ENCODE measurements around the gene OTP. TPM values are rescaled to one million over a fixed set of nuclear protein-coding genes. Genes with fewer than 3 reads are reported as not detected.

The OTP gene
- total and polyA plus RNA-seq, 12 donors, result 0.10 TPM; not detected in 11

GRCh38 chr5:77627869-77628674, 10.4 kb downstream of the OTP start:
- Histone ChIP-seq H3K27ac (no peak overlapping the region), H3K9me3 (replicated peaks in 1 of 3) (no peaks in the 10 kb centered on the region), H3K4me3 (no peak overlapping the region), H3K27me3 (peaks cover 76% of the 10 kb centered on the region), H3K36me3 (replicated peaks in 1 of 2) (no peaks in the 10 kb centered on the region), H3K4me1 (replicated peaks in 1 of 2) (peaks cover 9 to 12% of the 10 kb centered on the region in 2 donors)
- no peak for TF ChIP-seq POLR2A (IDR thresholded peaks at IDR 0.05)
- no peak for TF ChIP-seq CTCF (IDR thresholded peaks at IDR 0.05)
- intact Hi-C loops (cut with DNase I), result no loop called here
- DNase-seq, result no peak
- WGBS, 4 donors, result 13 to 23% (median 15%) methylated on average over 21 to 69 of the region's 69 CpGs

GRCh38 chr5:77623203-77623740, 15.2 kb downstream of the OTP start:
- no peaks in the 10 kb centered on the region for H3K9me3 ChIP-seq (replicated peaks in 1 of 3)

GRCh38 chr5:77621440-77621839, 17.1 kb downstream of the OTP start:
- intact Hi-C loops (cut with DNase I), result no loop called here
- 90 to 97% (median 92%) methylated on average over 5 of the region's 5 CpGs for WGBS, 4 donors
- no peaks in the 10 kb centered on the region for H3K9me3 ChIP-seq (replicated peaks in 1 of 3)
- no peak for DNase-seq
- no peaks in the 10 kb centered on the region for H3K36me3 ChIP-seq (replicated peaks in 1 of 2)
- no peak overlapping the region for H3K27ac ChIP-seq
- H3K4me1 ChIP-seq (replicated peaks in 1 of 2), result no peaks in the 10 kb centered on the region
- H3K4me3 ChIP-seq, result no peak overlapping the region
- TF ChIP-seq CTCF (IDR thresholded peaks at IDR 0.05) (no peak), POLR2A (IDR thresholded peaks at IDR 0.05) (no peak)
- H3K27me3 ChIP-seq, result peaks cover 31% of the 10 kb centered on the region

More at GRCh38 chr5:77623203-77623740, 15.2 kb downstream of the OTP start:
- no peak overlapping the region for H3K27ac ChIP-seq
- TF ChIP-seq CTCF (IDR thresholded peaks at IDR 0.05) (no peak), POLR2A (IDR thresholded peaks at IDR 0.05) (no peak)
- H3K27me3 ChIP-seq, result peaks cover 49% of the 10 kb centered on the region
- no peaks in the 10 kb centered on the region for H3K36me3 ChIP-seq (replicated peaks in 1 of 2)
- DNase-seq, result no peak
- H3K4me3 ChIP-seq, result no peak overlapping the region
- 58 to 73% (median 66%) methylated on average over 2 of the region's 2 CpGs for WGBS, 4 donors
- intact Hi-C loops (cut with DNase I), result no loop called here
- H3K4me1 ChIP-seq (replicated peaks in 1 of 2), result no peaks in the 10 kb centered on the region

- Histone ChIP-seq H3K4me1 (replicated peaks in 1 of 2) (no peaks in the 10 kb centered on the region), H3K9me3 (replicated peaks in 1 of 3) (no peaks in the 10 kb centered on the region), H3K4me3 (no peak overlapping the region), H3K27ac (no peak overlapping the region), H3K36me3 (replicated peaks in 1 of 2) (no peaks in the 10 kb centered on the region), H3K27me3 (peaks cover 21% of the 10 kb centered on the region)
- intact Hi-C loops (cut with DNase I), result no loop called here
- DNase-seq, result no peak
- no peak for TF ChIP-seq POLR2A (IDR thresholded peaks at IDR 0.05)
- no peak for TF ChIP-seq CTCF (IDR thresholded peaks at IDR 0.05)
- 31 to 45% (median 34%) methylated on average over 4 of the region's 4 CpGs for WGBS, 4 donors
Measured at GRCh38 chr5:77620405-77620804, 18.1 kb downstream of the OTP start.
